Measurements from ENCODE around the gene ZNF600. TPM values are rescaled to one million over a fixed set of nuclear protein-coding genes. Genes with fewer than 3 reads are reported as not detected.
"Not testable (repeated sequence)": the region's sequence is repeated elsewhere in the genome, so short reads cannot be mapped to it uniquely, and the experiment has no call there.

ZNF600 gene
- total RNA-seq, 4 donors from 2014 or later, result 6.3 to 10.3 (median 8.2) TPM

GRCh38 chr19:52821204-52821960 lies 34.8 kb upstream of the ZNF600 start, which contains the start of gene ZNF28:
Gene ZNF28 (minus strand): TSS chr19:52821633. CDS start chr19:52817958, 3,675 bp downstream.
- H3K4me1 ChIP-seq, H3K9me3 ChIP-seq, H3K27me3 ChIP-seq: not testable (repeated sequence)
- peak; percentile 39 to 42 for DNase-seq (ENCODE audit: low spot score in 2 of 2)
- 1% methylated on average over 24 to 31 of the region's 44 CpGs for WGBS, 2 donors
- H3K36me3 ChIP-seq, result peaks cover 0 to 21% (median 0%) of the 10 kb centered on the region in 3 donors
- peak in 1 of 2 donors; percentile 21 for TF ChIP-seq EP300 (IDR thresholded peaks at IDR 0.05)
- peak within 1 kb of the TSS; percentile 38 to 67 (median 53) for H3K4me3 ChIP-seq
- peak within 1 kb of the TSS in 3 of 4 donors; percentile 31 to 85 (median 74) for H3K27ac ChIP-seq

GRCh38 chr19:52820472-52821203 lies 34.0 kb upstream of the ZNF600 start:
- peak overlapping the region in 3 of 4 donors; percentile 31 to 85 (median 74) for H3K27ac ChIP-seq
- not testable (repeated sequence) for DNase-seq (ENCODE audit: low spot score in 2 of 2); H3K4me1 ChIP-seq; H3K9me3 ChIP-seq; H3K27me3 ChIP-seq
- peak overlapping the region; percentile 38 to 67 (median 53) for H3K4me3 ChIP-seq
- 8% methylated on average over 19 of the region's 19 CpGs for WGBS, 2 donors
- peaks cover 0 to 29% (median 0%) of the 10 kb centered on the region in 3 donors for H3K36me3 ChIP-seq

GRCh38 chr19:52809801-52810200 lies 23.2 kb upstream of the ZNF600 start:
- no peak overlapping the region for H3K4me3 ChIP-seq
- H3K27ac ChIP-seq, result no peak overlapping the region
- peaks cover 0 to 59% (median 0%) of the 10 kb centered on the region in 4 donors for H3K9me3 ChIP-seq
- 85 to 97% methylated on average over 32 of the region's 32 CpGs for WGBS, 2 donors
- no peaks in the 10 kb centered on the region for H3K4me1 ChIP-seq
- TF ChIP-seq POLR2A (IDR thresholded peaks at IDR 0.05) (no peak), CTCF (IDR thresholded peaks at IDR 0.05) (no peak), EP300 (IDR thresholded peaks at IDR 0.05) (no peak)
- H3K36me3 ChIP-seq, result peaks cover 3 to 74% (median 16%) of the 10 kb centered on the region in 3 donors
- H3K27me3 ChIP-seq, result no peaks in the 10 kb centered on the region
- DNase-seq (ENCODE audit: low spot score in 2 of 2), result no peak

- H3K4me3 ChIP-seq; H3K27ac ChIP-seq; H3K27me3 ChIP-seq; DNase-seq (ENCODE audit: low spot score in 2 of 2); H3K4me1 ChIP-seq: not testable (repeated sequence)
- peaks cover 0 to 98% (median 35%) of the 10 kb centered on the region in 4 donors for H3K9me3 ChIP-seq
- peaks cover 7 to 91% (median 20%) of the 10 kb centered on the region in 3 donors for H3K36me3 ChIP-seq
- 93 to 98% methylated on average over 9 of the region's 9 CpGs for WGBS, 2 donors
Measured at GRCh38 chr19:52799950-52800640, 13.5 kb upstream of the ZNF600 start.

- H3K9me3 ChIP-seq, result peaks cover 0 to 14% (median 0%) of the 10 kb centered on the region in 4 donors
- peaks cover 0 to 4% (median 0%) of the 10 kb centered on the region in 3 donors for H3K36me3 ChIP-seq
- H3K27ac ChIP-seq, result no peak overlapping the region
- peaks cover 0 to 18% (median 0%) of the 10 kb centered on the region in 4 donors for H3K4me1 ChIP-seq
- TF ChIP-seq POLR2A (IDR thresholded peaks at IDR 0.05) (no peak), EP300 (IDR thresholded peaks at IDR 0.05) (no peak), CTCF (IDR thresholded peaks at IDR 0.05) (no peak)
- 91 to 95% methylated on average over 6 of the region's 6 CpGs for WGBS, 2 donors
- no peak overlapping the region for H3K4me3 ChIP-seq
- H3K27me3 ChIP-seq, result no peaks in the 10 kb centered on the region
- DNase-seq (ENCODE audit: low spot score in 2 of 2), result no peak
Measured at GRCh38 chr19:52789440-52789839, 2.8 kb upstream of the ZNF600 start.

GRCh38 chr19:52786078-52786463 lies 520 bp downstream of the ZNF600 start:
- H3K9me3 ChIP-seq, result peaks cover 0 to 11% (median 0%) of the 10 kb centered on the region in 4 donors
- TF ChIP-seq CTCF (IDR thresholded peaks at IDR 0.05), result no peak
- no peak for TF ChIP-seq EP300 (IDR thresholded peaks at IDR 0.05)
- TF ChIP-seq POLR2A (IDR thresholded peaks at IDR 0.05), result no peak
- peaks cover 0 to 18% (median 0%) of the 10 kb centered on the region in 4 donors for H3K4me1 ChIP-seq
- H3K27me3 ChIP-seq, result no peaks in the 10 kb centered on the region
- 3 to 6% methylated on average over 20 to 23 of the region's 23 CpGs for WGBS, 2 donors
- H3K36me3 ChIP-seq, result peaks cover 0 to 27% (median 0%) of the 10 kb centered on the region in 3 donors
- DNase-seq (ENCODE audit: low spot score in 2 of 2), result no peak
- H3K4me3 ChIP-seq, result peak overlapping the region; percentile 31 to 69 (median 62)
- peak overlapping the region in 3 of 4 donors; percentile 67 to 82 (median 81) for H3K27ac ChIP-seq
